Activated T-cell treated with anti-CD3 and anti-CD28 coated beads, Interleukin-2, amount 50 U/mL, for 48 hours (primary cell): ENCODE results near the gene SUPT6H.
A peak's percentile ranks its signal among the peaks of the same experiment; 100 is the strongest.
"Not testable (repeated sequence)": the region's sequence is repeated elsewhere in the genome, so short reads cannot be mapped to it uniquely, and the experiment has no call there.

ENCODE experiments used
- DNase-seq, 2 experiments: peaks; one replicate each; pipeline ENCODE4 v3.0.0-alpha.2; 2020

Gene SUPT6H

DNA sequence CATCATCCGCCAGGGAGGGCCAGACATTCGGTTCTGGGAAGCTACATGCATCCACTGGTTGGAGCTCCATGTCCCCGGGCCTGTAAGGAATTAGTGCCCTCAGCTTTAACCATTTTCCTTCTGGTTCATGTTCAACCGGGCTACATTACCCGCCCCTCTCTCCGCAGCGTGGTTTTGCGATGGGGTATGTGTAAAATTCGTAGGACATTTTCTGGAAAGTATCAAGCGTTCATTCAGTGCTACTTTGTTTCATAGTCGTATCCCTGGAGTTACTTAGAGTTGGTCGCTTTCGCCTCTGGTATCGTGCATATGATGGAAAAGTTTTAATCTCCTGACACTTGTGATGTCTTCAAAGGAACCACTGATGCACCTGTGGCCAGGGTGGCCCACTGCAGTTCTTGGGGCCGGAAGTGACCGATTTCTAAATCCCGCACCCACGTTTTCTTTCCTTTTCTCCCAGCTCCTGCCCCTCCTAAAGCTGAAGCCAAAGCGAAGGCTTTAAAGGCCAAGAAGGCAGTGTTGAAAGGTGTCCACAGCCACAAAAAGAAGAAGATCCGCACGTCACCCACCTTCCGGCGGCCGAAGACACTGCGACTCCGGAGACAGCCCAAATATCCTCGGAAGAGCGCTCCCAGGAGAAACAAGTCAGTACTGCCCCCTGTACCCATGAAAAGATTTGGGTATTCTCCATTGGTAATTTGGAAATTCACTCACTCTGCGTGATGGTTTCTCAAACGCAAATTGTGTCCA lies 58.4 kb downstream of the SUPT6H start:
- DNase-seq, result peak; percentile 62 to 68

- DNase-seq, result not testable (repeated sequence)
Observed at GRCh38 chr17:28720997-28721329, 59.0 kb downstream of the SUPT6H start.

DNA sequence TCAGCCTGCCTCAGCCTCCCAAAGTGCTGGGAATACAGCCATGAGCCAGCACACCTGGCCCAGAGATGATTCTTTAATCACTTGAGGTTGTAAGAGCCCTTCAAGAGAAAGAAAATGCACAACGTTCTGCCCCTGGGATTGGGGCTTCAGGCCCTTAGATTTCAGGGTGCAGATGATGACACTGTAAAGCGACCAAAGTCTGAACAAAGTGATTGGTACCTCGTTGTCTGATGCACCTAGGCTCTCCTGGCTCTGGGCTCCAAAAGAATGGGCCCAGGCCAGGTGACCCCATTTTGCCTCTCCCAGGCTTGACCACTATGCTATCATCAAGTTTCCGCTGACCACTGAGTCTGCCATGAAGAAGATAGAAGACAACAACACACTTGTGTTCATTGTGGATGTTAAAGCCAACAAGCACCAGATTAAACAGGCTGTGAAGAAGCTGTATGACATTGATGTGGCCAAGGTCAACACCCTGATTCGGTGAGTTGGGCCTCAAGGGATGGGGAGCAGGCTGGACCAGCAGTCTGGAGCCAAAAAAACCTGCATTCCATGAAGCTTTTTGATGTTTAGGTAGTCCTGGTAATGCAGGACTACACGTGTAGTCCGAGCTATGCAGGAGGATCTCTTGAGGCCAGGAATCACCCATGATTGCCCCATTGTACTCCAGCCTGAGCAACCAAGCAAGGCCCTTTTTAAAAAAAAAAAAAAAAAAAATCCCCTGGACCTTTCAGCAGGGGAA lies 60.6 kb downstream of the SUPT6H start:
- DNase-seq, result no peak

- no peak for DNase-seq
Observed at GRCh38 chr17:28723159-28723835, 61.3 kb downstream of the SUPT6H start.

- peak in 1 of 2 experiments; percentile 32 for DNase-seq
Observed at GRCh38 chr17:28723836-28724499, 62.0 kb downstream of the SUPT6H start.

GRCh38 chr17:28724500-28725165 lies 62.6 kb downstream of the SUPT6H start:
- DNase-seq, result peak; percentile 61 to 62

- no peak for DNase-seq
Observed at GRCh38 chr17:28725166-28725659, 63.2 kb downstream of the SUPT6H start.

DNA sequence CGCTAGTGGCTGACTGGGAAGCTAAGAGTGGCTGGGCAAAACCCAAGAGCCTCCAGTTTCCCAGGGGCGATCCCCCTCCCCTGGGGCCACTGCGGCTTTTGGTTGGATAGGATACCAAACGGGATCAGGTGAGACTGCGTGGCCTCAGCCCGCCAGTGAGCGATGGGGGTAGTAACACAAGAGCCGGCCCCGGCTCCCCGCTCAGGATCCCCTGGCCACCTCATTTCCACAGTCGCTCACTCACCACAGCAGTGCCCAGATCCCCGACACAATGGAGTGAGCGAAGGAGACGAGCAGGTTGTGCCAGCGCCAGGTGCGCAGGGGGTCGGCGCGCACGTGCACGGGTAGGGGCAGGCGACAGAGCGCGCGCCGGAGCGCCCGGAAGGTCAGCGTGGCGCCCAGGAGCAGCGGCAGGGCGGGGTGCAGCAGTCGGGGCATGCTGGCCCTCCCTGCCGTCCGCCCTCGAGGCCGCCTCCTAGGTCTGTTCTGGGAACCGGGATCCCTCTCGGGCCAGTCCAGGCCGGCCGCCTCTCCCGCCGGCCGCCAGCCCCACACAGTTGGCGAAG lies 63.7 kb downstream of the SUPT6H start:
- DNase-seq, result peak; percentile 85 to 88

DNA sequence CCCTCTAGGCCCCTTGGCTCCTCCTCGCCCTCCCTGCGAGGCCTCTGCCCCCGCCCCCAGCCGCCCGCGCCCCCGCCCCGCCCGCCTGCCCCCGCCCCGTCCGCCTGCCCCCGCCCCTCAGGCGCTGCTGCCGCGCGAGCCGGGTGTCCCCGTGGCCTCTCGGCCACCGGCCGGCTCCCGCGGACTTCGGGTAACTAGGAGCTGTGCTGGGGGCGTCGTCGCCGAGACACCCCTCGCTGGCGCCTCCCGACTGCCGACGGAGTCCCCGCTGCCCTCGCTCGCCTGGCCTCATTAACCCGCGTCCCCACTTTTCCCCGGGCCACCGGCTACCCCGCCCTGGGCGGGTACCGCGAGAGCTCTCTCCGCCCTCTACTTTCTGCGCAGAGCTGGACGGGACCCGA lies 64.2 kb downstream of the SUPT6H start, which contains the start of gene TLCD1:
Gene TLCD1, minus strand, starts transcription at position 8 of the 401 bp plus-strand sequence. CDS start 136 bp downstream, outside the sequence.
- DNase-seq, result peak; percentile 89 to 92

DNA sequence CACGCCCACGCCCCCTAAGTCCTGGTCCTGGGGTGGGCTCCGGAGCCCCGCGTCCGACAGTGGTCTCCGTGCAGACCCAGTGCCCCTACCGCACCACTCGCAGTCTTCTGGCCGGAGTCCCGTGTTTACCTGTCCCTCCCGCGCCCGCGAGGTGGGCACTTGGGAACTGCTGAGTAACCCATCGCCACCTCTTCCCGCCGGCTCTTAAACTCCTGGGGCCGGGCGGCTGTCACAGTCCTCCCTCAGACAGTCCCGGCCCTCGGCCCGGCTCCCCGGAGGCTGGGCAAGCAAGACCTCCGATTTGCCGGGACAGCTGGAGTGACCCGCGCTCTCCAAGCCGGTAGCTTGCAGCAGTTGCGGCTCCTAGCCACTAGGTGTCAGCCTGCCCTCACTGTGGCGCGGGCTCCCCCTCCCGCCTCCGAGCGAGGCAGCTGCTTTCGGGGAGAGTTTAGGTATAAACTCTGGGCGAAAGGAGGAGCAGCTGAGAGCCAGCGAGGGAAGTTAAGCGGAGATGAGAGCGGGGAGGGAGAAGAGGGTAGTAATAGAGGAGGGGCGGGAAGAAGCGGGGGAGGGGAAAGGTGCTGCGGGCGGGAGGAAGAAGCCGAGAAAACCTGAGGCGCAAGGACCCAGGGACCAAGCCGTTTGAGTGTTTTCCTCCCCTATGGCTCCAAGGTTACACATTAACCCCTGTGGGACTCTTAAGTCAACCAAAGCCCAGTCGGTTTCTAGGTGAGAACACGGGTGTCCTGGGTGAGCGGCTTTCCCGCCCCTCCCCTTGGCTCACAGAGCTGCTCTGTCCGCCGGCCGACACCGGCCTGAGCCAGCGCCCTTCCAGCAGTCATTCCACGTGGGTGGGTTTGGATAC lies 64.9 kb downstream of the SUPT6H start:
- DNase-seq, result peak; percentile 97

GRCh38 chr17:28728364-28729200 lies 66.6 kb downstream of the SUPT6H start, which contains the start of gene NEK8:
TSS of gene NEK8 (plus strand) at chr17:28728788. CDS start at chr17:28728814, 26 bp downstream.
- DNase-seq, result peak; percentile 100

DNA sequence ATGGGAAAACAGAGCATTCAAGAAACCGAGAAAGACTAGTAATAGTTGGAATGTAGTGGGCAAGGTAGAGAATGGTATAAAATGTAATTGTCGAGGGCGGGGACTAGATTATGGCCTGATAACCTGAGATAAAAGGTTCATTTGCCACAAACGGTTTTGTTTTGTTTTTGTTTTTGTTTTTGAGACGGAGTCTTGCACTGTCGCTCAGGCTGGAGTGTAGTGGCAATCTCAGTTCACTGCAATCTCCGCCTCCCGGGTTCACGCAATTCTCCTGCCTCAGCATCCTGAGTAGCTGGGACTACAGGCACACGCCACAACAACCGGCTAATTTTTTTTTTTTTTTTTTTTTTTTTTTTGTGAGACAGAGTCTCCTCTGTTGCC lies 67.9 kb downstream of the SUPT6H start:
- DNase-seq, result no peak

GRCh38 chr17:28733346-28733745 lies 71.3 kb downstream of the SUPT6H start:
- no peak for DNase-seq

DNA sequence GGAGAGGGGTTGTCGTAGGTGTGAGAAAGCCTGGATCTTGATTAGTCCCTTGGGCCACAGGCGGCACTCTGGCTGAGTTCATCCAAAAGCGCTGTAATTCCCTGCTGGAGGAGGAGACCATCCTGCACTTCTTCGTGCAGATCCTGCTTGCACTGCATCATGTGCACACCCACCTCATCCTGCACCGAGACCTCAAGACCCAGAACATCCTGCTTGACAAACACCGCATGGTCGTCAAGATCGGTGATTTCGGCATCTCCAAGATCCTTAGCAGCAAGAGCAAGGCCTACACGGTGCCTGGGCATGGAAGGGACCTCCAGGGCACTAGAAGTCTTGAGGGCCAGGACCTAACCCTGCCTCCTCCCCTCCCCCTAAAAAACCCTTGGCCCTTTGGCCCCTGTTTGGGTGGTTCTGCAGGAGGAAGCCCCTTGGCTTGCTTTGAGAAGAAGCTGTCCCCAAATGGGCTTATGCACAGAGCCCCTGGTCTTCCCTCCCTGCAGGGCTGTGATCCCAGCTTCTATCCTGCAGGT lies 72.8 kb downstream of the SUPT6H start:
- DNase-seq, result no peak

GRCh38 chr17:28735242-28735722 lies 73.3 kb downstream of the SUPT6H start:
- no peak for DNase-seq

DNA sequence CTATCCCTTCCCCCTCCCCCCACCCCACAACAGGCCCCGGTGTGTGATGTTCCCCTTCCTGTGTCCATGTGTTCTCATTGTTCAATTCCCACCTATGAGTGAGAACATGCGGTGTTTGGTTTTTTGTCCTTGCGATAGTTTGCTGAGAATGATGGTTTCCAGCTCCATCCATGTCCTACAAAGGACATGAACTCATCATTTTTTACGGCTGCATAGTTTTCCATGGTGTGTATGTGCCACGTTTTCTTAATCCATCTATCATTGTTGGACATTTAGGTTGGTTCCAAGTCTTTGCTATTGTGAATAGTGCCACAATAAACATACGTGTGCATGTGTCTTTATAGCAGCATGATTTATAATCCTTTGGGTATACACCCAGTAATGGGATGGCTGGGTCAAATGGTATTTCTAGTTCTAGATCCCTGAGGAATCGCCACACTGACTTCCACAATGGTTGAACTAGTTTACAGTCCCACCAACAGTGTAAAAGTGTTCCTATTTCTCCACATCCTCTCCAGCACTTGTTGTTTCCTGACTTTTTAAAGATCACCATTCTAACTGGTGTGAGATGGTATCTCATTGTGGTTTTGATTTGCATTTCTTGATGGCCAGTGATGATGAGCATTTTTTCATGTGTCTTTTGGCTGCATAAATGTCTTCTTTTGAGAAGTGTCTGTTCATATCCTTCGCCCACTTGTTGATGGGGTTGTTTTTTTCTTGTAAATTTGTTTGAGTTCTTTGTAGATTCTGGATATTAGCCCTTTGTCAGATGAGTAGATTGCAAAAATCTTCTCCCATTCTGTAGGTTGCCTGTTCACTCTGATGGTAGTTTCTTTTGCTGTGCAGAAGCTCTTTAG lies 74.1 kb downstream of the SUPT6H start:
- DNase-seq, result not testable (repeated sequence)

- no peak for DNase-seq
Observed at GRCh38 chr17:28737316-28737715, 75.3 kb downstream of the SUPT6H start.
